GM10847 (cell line): Measurements from ENCODE around the gene OR5M10.

Source experiments
- POLR2A ChIP-seq: IDR thresholded peaks from 2 replicates; pipeline ENCODE4 v1.6.1; 2011; ENCODE audit not compliant: insufficient read length; ENCODE audit errors: extremely low read depth

The OR5M10 gene

DNA sequence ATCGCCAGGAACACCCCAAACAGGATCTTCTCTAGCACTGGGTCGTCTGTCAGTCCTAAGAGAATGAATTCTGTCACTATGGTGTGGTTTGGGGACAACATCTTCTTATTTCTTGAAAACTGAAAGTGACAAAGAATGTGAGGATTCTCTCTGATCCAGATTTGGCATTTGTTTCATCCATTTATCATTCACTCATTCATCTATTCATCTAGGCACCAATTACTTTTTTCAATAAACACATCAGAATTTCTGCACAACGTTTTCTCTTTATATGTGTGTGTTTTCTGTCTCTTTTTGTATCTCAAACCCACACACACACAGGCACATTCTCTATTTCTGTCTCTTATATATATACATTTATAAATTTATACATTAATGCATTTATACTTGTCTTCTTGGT, at the start of gene OR5M10:
TSS of gene OR5M10 (minus strand) at position 101 of the 400 bp plus-strand sequence. CDS start at position 101, 0 bp downstream.
- TF ChIP-seq POLR2A: no peak

DNA sequence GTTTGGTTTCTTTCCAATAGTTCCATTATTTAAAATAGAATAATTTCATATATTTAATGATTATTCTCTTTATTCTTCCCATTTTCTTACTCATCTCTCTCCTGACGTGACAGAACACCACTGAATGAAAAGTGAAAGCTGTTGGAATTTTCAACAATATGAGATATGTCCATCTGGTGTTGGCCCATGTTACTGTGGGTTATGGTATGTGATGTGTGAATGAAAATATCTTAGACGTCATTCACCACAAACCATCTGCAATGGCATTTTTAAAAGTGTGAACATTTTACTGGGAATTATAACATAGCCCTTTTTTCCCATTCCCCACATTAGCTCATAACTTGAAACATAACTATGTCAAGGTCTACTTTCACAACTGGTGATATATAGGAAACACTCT, 48.4 kb upstream of the OR5M10 start:
- TF ChIP-seq POLR2A: no peak

DNA sequence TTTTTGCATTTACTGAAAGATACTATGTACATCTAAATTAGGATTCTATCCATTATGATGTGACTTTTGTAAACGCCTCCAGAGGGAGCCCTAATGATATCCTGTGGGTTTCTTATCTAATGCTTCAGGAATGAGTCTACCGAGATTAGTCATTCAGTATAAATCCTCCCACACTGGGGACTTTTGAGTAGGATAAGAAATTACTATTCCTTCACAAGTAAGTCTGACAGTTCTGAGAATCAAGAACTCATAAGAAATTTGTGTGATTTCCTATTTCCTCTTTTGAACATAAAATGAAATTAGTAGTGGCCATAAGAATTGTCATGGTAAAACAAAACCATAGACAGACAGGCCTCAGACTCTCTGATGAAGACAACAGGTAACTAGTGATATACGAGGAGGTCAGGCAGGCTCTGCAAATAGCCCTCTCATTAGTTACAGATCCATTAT, 47.2 kb upstream of the OR5M10 start:
- no peak for TF ChIP-seq POLR2A

DNA sequence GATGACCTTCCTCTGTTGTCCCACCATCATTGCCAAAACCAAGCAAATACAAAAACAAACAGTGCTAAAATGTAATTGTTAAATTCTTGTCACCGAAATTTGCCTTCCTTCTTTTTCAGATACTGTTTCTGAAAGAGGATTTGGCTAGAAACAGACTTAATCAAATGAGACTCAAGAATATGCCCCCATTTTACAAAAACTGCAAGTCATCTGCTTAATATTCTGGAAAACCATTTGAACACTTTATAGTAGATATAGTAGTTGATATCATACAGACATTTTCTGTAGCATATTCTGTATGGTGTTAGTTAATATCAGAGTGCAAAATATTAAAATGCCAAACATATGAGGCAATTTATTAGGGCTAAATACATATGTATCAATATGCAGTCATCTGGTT, 33.7 kb upstream of the OR5M10 start:
- TF ChIP-seq POLR2A: no peak

DNA sequence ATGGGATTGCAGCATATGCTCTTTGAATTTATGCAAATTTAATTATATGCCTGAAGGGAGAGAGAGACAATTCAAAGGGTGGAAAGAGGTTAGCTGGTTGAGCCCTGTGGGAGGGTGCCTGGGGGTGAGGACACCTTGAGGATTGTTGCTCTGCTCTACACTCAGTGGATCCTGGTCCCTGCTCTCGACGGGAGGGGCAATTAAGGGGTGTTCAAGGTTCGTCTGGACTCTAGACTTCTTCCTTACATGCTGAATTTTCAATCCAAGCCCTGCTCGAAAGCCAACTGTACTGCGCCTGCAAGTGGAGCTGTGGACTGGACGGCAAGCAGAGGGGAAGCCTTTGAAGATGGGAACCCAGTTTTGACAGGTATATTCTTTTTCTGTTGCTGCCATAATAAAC, 18.9 kb downstream of the OR5M10 start:
- TF ChIP-seq POLR2A: no peak

DNA sequence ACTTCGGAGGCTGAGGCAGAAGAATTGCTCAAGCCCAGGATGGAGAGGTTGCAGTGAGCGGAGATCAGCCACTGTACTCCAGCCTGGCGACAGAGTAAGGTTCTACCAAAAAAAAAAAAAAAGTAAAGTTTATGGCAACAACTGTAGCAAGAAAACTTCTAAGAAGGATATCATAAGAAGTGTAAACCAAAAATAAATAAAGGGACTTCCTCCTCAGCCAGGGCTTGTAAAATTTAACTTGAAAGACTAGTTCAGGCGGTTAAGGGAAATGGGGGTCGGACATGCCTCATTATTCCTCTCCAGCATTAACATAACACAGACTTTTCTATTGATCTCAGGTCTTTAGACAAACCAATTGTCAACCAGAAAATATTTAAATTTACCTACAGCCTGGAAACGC, 32.0 kb downstream of the OR5M10 start:
- TF ChIP-seq POLR2A: no peak

DNA sequence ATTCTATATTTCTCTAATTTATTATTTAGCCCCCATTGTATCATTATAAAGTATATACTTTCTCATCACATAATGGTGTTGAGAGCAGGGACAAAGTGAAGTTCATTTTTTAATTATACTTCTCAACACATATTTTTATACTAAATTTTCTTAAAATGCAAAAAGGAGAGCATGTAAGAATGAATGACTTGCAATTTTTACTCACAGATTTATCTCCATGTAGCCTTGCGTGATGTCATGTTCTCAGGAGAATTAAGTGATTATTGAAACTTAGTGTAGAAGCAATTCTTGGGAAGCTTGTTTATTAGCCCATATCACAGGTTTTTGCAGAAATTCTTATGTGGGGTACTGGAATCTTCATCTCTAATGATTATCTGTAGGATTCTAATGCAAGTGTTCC, 33.8 kb downstream of the OR5M10 start:
- no peak for TF ChIP-seq POLR2A

DNA sequence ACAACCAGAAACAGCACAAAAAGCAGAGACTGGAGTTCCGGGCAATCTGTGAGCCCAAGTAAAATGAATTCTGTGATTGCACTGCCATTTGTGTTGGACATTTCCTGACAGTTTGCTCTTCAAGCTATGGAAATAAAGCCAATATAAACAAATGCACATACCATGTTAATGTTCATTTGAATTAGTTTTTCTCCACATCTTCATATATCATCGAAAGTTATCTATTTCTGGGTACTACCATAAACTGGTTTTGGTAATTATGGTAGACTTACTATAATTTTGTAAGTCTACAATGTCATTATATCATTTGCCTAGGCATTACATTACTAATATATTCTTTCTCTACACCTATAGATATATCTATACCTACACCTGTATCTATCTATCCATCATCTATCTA, 34.4 kb downstream of the OR5M10 start, which contains the start of gene OR5M11:
TSS of gene OR5M11 (minus strand) at position 101 of the 400 bp plus-strand sequence. CDS start at position 101, 0 bp downstream.
- TF ChIP-seq POLR2A: no peak

DNA sequence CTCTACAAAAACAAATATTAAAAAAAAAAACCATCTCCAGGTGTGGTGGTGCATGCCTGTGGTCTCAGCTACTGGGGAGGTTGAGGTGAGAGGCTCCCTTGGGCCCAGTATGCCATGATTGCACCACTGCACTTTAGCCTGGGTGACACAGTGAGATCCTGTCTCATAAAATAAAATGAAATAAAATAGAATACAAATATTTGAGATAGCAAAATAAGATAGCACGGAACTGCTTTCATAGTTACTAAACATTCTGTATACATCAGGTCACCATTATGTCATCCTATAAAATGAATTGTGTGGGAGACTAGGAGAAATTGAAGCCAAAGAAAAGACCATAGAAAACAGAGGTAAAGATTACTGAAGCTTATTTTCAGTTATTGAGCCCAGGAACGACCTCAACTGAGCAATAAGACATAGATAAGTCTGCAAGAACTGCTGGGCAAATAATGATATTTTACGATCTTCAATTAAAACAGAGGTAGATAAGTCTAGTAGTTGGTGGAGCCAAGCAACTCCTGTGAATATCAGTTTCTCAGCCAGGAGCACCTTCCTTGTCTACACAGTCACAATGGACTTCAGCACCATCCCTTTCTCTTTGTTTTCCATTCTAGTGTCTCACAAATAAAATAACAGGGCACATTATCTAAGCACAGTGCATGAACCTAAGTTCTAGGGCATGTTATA, 44.3 kb downstream of the OR5M10 start:
- no peak for TF ChIP-seq POLR2A

DNA sequence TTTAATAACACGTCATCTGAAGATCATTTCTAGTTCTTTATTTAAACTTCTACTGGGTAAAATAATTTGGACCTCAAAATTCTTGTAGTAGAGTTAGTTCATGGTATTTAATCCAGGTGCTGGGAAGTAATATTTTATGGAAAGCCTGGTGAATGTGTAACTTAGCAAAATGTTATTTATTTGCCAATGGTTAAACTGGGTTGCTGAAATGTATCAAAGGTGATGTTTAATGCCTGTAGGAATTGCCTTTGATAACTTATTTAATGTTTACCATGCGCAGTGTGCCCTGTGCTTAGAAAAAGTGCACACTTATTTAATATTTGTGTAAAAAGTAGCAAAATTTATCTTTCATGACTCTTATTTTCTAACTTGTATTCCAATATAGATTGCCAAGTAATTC, 45.7 kb downstream of the OR5M10 start:
- no peak for TF ChIP-seq POLR2A
